Neural cell (in vitro differentiated cells): ENCODE measurements around the gene MAST2. TPM values are rescaled to one million over a fixed set of nuclear protein-coding genes. Genes with fewer than 3 reads are reported as not detected.

Experiments
- H2AFZ ChIP-seq: fragments of 200-600, 300-800 bp; sonication (generic), shearing (Covaris generic); 2 replicates; pipeline ENCODE4 v1.6.0; 2014; ENCODE audit warnings: low read depth, mild to moderate bottlenecking, antibody characterized with exemption, low read length, moderate library complexity
- H3F3A ChIP-seq: fragments of 200-600 bp; shearing (Covaris generic); 2 replicates; pipeline ENCODE4 v1.6.1; 2016; ENCODE audit warnings: mild to moderate bottlenecking, moderate library complexity, mixed read lengths, antibody characterized with exemption, low read length; ENCODE audit not compliant: insufficient read depth, poor library complexity, severe bottlenecking
- H3K27ac ChIP-seq: fragments of 200-600, 300-800 bp; sonication (generic), shearing (Covaris generic); 2 replicates; pipeline ENCODE4 v1.5.1; 2014; ENCODE audit warnings: mild to moderate bottlenecking, low read length, moderate library complexity
- H3K27me3 ChIP-seq: fragments of 300-800, 200-600 bp; sonication (generic), shearing (Covaris generic); 2 replicates; pipeline ENCODE4 v1.6.0; 2014; ENCODE audit warnings: mild to moderate bottlenecking, low read depth, low read length, moderate library complexity; ENCODE audit not compliant: insufficient read depth
- H3K36me3 ChIP-seq: fragments of 300-800, 200-600 bp; sonication (generic), shearing (Covaris generic); 2 replicates; pipeline ENCODE4 v1.5.1; 2014; ENCODE audit warnings: mild to moderate bottlenecking, antibody characterized with exemption, low read length, moderate library complexity; ENCODE audit not compliant: insufficient read depth
- H3K4me2 ChIP-seq: fragments of 300-800, 200-600 bp; sonication (generic), shearing (Covaris generic); 2 replicates; pipeline ENCODE4 v1.6.0; 2014; ENCODE audit warnings: mild to moderate bottlenecking, low read length
- H3K4me3 ChIP-seq: fragments of 300-800, 200-600 bp; sonication (generic), shearing (Covaris generic); 2 replicates; pipeline ENCODE4 v1.5.1; 2014; ENCODE audit warnings: mild to moderate bottlenecking, low read length, moderate library complexity
- H3K79me2 ChIP-seq: fragments of 200-600 bp; shearing (Covaris generic); replicated peaks from 2 replicates; pipeline ENCODE4 v1.6.0; 2014; ENCODE audit warnings: mild to moderate bottlenecking, low read length, moderate library complexity; ENCODE audit not compliant: insufficient read depth
- H3K9ac ChIP-seq: fragments of 300-800, 200-600 bp; sonication (generic), shearing (Covaris generic); 2 replicates; pipeline ENCODE4 v1.6.1; 2016; ENCODE audit warnings: mild to moderate bottlenecking, low read length, mixed read lengths
- H3K9me2 ChIP-seq: fragments of 200-600 bp; shearing (Covaris generic); 2 replicates; pipeline ENCODE4 v1.6.1; 2016; ENCODE audit warnings: mild to moderate bottlenecking, low read length, mixed read lengths; ENCODE audit not compliant: insufficient read depth
- H3K9me3 ChIP-seq: fragments of 200-600, 300-800 bp; sonication (generic), shearing (Covaris generic); 2 replicates; pipeline ENCODE4 v1.6.1; 2016; ENCODE audit warnings: mild to moderate bottlenecking, mixed run types, low read length, moderate library complexity, mixed read lengths
- H4K20me1 ChIP-seq: fragments of 200-600 bp; shearing (Covaris generic); 2 replicates; pipeline ENCODE4 v1.6.1; 2016; ENCODE audit warnings: mild to moderate bottlenecking, mixed run types; ENCODE audit not compliant: insufficient read depth
- CTCF ChIP-seq: fragments of 450-650 bp; IDR thresholded peaks from 2 replicates; pipeline ENCODE4 v1.5.1; 2014; ENCODE audit warnings: antibody characterized with exemption, mild to moderate bottlenecking, moderate library complexity; ENCODE audit not compliant: poor library complexity, severe bottlenecking
- EP300 ChIP-seq: fragments of 450-650 bp; conservative IDR thresholded peaks from 2 replicates; pipeline ENCODE4 v1.6.1; 2014; ENCODE audit warnings: antibody characterized with exemption, mild to moderate bottlenecking, moderate library complexity; ENCODE audit not compliant: poor library complexity, severe bottlenecking
- EZH2 ChIP-seq: fragments of 200-600, 300-800 bp; shearing (Covaris generic), sonication (generic); IDR thresholded peaks from 2 replicates; pipeline ENCODE4 v1.6.1; 2014; ENCODE audit warnings: antibody characterized with exemption, low read length, borderline replicate concordance, mild to moderate bottlenecking; ENCODE audit not compliant: insufficient read depth, poor library complexity, severe bottlenecking
- MXI1 ChIP-seq: fragments of 450-650 bp; conservative IDR thresholded peaks from 2 replicates; pipeline ENCODE4 v1.6.1; 2014; ENCODE audit warnings: antibody characterized with exemption, mild to moderate bottlenecking; ENCODE audit not compliant: poor library complexity, severe bottlenecking
- POLR2AphosphoS5 ChIP-seq: IDR thresholded peaks from 2 replicates; pipeline ENCODE4 v1.6.1; 2012
- RAD21 ChIP-seq: fragments of 450-650 bp; conservative IDR thresholded peaks from 2 replicates; pipeline ENCODE4 v1.6.1; 2014; ENCODE audit warnings: antibody characterized with exemption, mild to moderate bottlenecking, moderate library complexity
- REST ChIP-seq: IDR thresholded peaks from 2 replicates; pipeline ENCODE4 v1.6.1; 2012; ENCODE audit warnings: borderline replicate concordance
- SMC3 ChIP-seq: fragments of 450-650 bp; conservative IDR thresholded peaks from 2 replicates; pipeline ENCODE4 v1.6.1; 2014; ENCODE audit warnings: antibody characterized with exemption, mild to moderate bottlenecking, moderate library complexity; ENCODE audit not compliant: poor library complexity
- TAF1 ChIP-seq: IDR thresholded peaks from 2 replicates; pipeline ENCODE4 v1.6.1; 2012; ENCODE audit warnings: low read depth
- polyA plus RNA-seq: library from polyadenylated mRNA; depleted of rRNA; stranded (reverse); fragments of >200 nt; gene quantifications from 2 replicates; pipeline ENCODE4 v1.2.3, GENCODE V29; 2014

MAST2 gene
- polyA plus RNA-seq, 1 donor from 2014 or later, result 22.2 TPM

- Histone ChIP-seq H3K27me3 (no peaks in the 10 kb centered on the region), H3K9me3 (no peaks in the 10 kb centered on the region), H3K4me2 (no peak overlapping the region), H3K79me2 (no peaks in the 10 kb centered on the region), H2AFZ (no peak overlapping the region), H4K20me1 (no peaks in the 10 kb centered on the region), H3K9me2 (no peaks in the 10 kb centered on the region), H3K27ac (no peak overlapping the region), H3F3A (no peaks in the 10 kb centered on the region), H3K9ac (no peak overlapping the region), H3K4me3 (no peak overlapping the region), H3K36me3 (no peaks in the 10 kb centered on the region)
- TF ChIP-seq EP300 (no peak), REST (no peak), EZH2 (no peak), MXI1 (no peak), CTCF (no peak)
These were observed 23.8 kb downstream of the MAST2 start for GRCh38 chr1:45827256-45827655.

GRCh38 chr1:45828841-45829240 is 25.4 kb downstream of the MAST2 start:
- H3K4me3 ChIP-seq, result no peak overlapping the region
- no peak overlapping the region for H3K4me2 ChIP-seq
- no peaks in the 10 kb centered on the region for H3K9me2 ChIP-seq
- no peaks in the 10 kb centered on the region for H4K20me1 ChIP-seq
- H3K27ac ChIP-seq, result no peak overlapping the region
- H2AFZ ChIP-seq, result no peak overlapping the region
- H3K9ac ChIP-seq, result no peak overlapping the region
- H3K36me3 ChIP-seq, result no peaks in the 10 kb centered on the region
- TF ChIP-seq REST, result no peak
- TF ChIP-seq SMC3, result no peak
- no peak for TF ChIP-seq CTCF
- no peak for TF ChIP-seq POLR2AphosphoS5
- TF ChIP-seq MXI1, result no peak
- TF ChIP-seq TAF1, result no peak
- no peak for TF ChIP-seq EP300
- TF ChIP-seq EZH2, result no peak
- TF ChIP-seq RAD21, result no peak
- H3K27me3 ChIP-seq, result no peaks in the 10 kb centered on the region
- H3K79me2 ChIP-seq, result no peaks in the 10 kb centered on the region
- no peaks in the 10 kb centered on the region for H3K9me3 ChIP-seq
- no peaks in the 10 kb centered on the region for H3F3A ChIP-seq
